SK-N-MC (cell line): Measurements from ENCODE around the gene DCLK3.

Experiments used
- EZH2 ChIP-seq: fragments of 200-600 bp; sonication (generic); IDR thresholded peaks from one replicate; pipeline ENCODE4 v1.6.1; 2017; ENCODE audit warnings: antibody characterized with exemption
- FOXP2 ChIP-seq: optimal IDR thresholded peaks from 2 replicates; pipeline ENCODE3; 2011; ENCODE audit warnings: mild to moderate bottlenecking, moderate library complexity; ENCODE audit not compliant: insufficient read depth; ENCODE audit errors: extremely low read length, control extremely low read depth
- POLR2AphosphoS5 ChIP-seq: IDR thresholded peaks from 2 replicates; pipeline ENCODE4 v1.6.1; 2012; ENCODE audit warnings: mild to moderate bottlenecking, low read depth, low read length, borderline replicate concordance

GRCh38 chr3:36709826-36710365, 54.5 kb downstream of the DCLK3 start:
- TF ChIP-seq EZH2, result no peak
- no peak for TF ChIP-seq FOXP2
- no peak for TF ChIP-seq POLR2AphosphoS5
